Prostate gland (tissue), 2 donors: ENCODE data around the gene SKAP2. TPM values are rescaled to one million over a fixed set of nuclear protein-coding genes. Genes with fewer than 3 reads are reported as not detected.

Experiments used
- DNase-seq: peaks from one replicate; pipeline ENCODE4 v3.0.0-alpha.2; 2019; ENCODE audit warnings: low spot score
- H3K27ac ChIP-seq, 2 donors: fragments of 200-600 bp; sonication (generic); 2 replicates each; pipeline ENCODE4 v1.5.1; 2017 to 2019
- H3K27me3 ChIP-seq: fragments of 200-600 bp; sonication (generic); replicated peaks from 2 replicates; pipeline ENCODE4 v1.5.1; 2019; ENCODE audit not compliant: insufficient read depth
- H3K36me3 ChIP-seq, 2 donors: fragments of 200-600 bp; sonication (generic); 1 replicate in 1 of 2; 2 replicates in 1 of 2; pipeline versions ENCODE4 v1.5.1 to v1.8.1; 2017 to 2019
- H3K4me1 ChIP-seq: fragments of 200-600 bp; sonication (generic); replicated peaks from 2 replicates; pipeline ENCODE4 v1.5.1; 2019
- H3K4me3 ChIP-seq, 2 donors: fragments of 200-600 bp; sonication (generic); 2 replicates each; pipeline ENCODE4 v1.5.1; 2017 to 2019
- H3K9me3 ChIP-seq: fragments of 200-600 bp; sonication (generic); 2 replicates; pipeline ENCODE4 v1.5.1; 2017
- CTCF ChIP-seq, 4 experiments: fragments of 200-600 bp in 2 of 4; fragments of 450-650 bp in 2 of 4; sonication (generic) in 2 of 4; IDR thresholded peaks; 1 replicate in 3 of 4; 2 replicates in 1 of 4; pipeline ENCODE4 v1.5.1; 2016 to 2019; ENCODE audit warnings: antibody characterized with exemption in 4 of 4, mild to moderate bottlenecking in 2 of 4, moderate library complexity in 2 of 4
- POLR2A ChIP-seq: fragments of 450-650 bp; IDR thresholded peaks from one replicate; pipeline ENCODE4 v1.6.1; 2016; ENCODE audit warnings: antibody characterized with exemption, mild to moderate bottlenecking
- POLR2AphosphoS5 ChIP-seq: sonication (generic); formaldehyde crosslinking; IDR thresholded peaks from one replicate; pipeline ENCODE4 v1.6.1; 2017; ENCODE audit warnings: antibody characterized with exemption
- whole genome bisulfite sequencing: methylation state at CpG from one replicate; pipeline ENCODE4 v1.1.5; 2018; 5-methylcytosine and 5-hydroxymethylcytosine counted together
- intact Hi-C: fragments of 100-400 bp; cut with DNase I; formaldehyde crosslinking; loops from one replicate; pipeline ENCODE4 v1.14.2; 2022
- total RNA-seq, 2 donors: library from RNA; depleted of rRNA; stranded (reverse); fragments of >200 nt; gene quantifications; one replicate each; pipeline ENCODE4 v1.1.0, GENCODE V29; 2016

Gene SKAP2
- total RNA-seq, 2 donors from 2014 or later = 16.1 to 25.6 TPM

GRCh38 chr7:26729150-26729775, 135.1 kb downstream of the SKAP2 start:
- no peak for DNase-seq
- 38% methylated on average over 2 of the region's 2 CpGs for WGBS
- intact Hi-C loops = no loop called here

GRCh38 chr7:26726051-26726450, 138.3 kb downstream of the SKAP2 start:
- no peaks in the 10 kb centered on the region for H3K36me3 ChIP-seq
- H3K9me3 ChIP-seq = no peaks in the 10 kb centered on the region
- TF ChIP-seq CTCF (IDR thresholded peaks at IDR 0.05) (no peak), POLR2AphosphoS5 (no peak), POLR2A (no peak)
- DNase-seq = no peak
- no peak overlapping the region for H3K4me3 ChIP-seq
- no peaks in the 10 kb centered on the region for H3K4me1 ChIP-seq
- intact Hi-C loops = no loop called here
- H3K27me3 ChIP-seq = peaks cover under 1% of the 10 kb centered on the region
- WGBS = 55% methylated on average over 1 of the region's 1 CpG
- H3K27ac ChIP-seq = no peak overlapping the region

More at GRCh38 chr7:26729150-26729775, 135.1 kb downstream of the SKAP2 start:
- no peak overlapping the region for H3K27ac ChIP-seq
- H3K36me3 ChIP-seq = no peaks in the 10 kb centered on the region
- H3K4me1 ChIP-seq = no peaks in the 10 kb centered on the region
- H3K27me3 ChIP-seq = peaks cover 2% of the 10 kb centered on the region
- H3K9me3 ChIP-seq = no peaks in the 10 kb centered on the region
- TF ChIP-seq POLR2A (no peak), POLR2AphosphoS5 (no peak), CTCF (IDR thresholded peaks at IDR 0.05) (no peak)
- H3K4me3 ChIP-seq = no peak overlapping the region

- 59% methylated on average over 2 of the region's 2 CpGs for WGBS
- H3K4me1 ChIP-seq = no peaks in the 10 kb centered on the region
- H3K27me3 ChIP-seq = no peaks in the 10 kb centered on the region
- H3K27ac ChIP-seq = no peak overlapping the region
- no peaks in the 10 kb centered on the region for H3K36me3 ChIP-seq
- H3K4me3 ChIP-seq = no peak overlapping the region
- H3K9me3 ChIP-seq = no peaks in the 10 kb centered on the region
- intact Hi-C loops = no loop called here
- TF ChIP-seq POLR2AphosphoS5 (no peak), POLR2A (no peak), CTCF (IDR thresholded peaks at IDR 0.05) (no peak)
- DNase-seq = no peak
Measured at GRCh38 chr7:26724795-26725194, 139.6 kb downstream of the SKAP2 start.

- Histone ChIP-seq H3K27me3 (no peaks in the 10 kb centered on the region), H3K4me3 (no peak overlapping the region), H3K36me3 (no peaks in the 10 kb centered on the region), H3K4me1 (no peaks in the 10 kb centered on the region), H3K9me3 (no peaks in the 10 kb centered on the region), H3K27ac (no peak overlapping the region)
- no peak for DNase-seq
- 28% methylated on average over 5 of the region's 5 CpGs for WGBS
- intact Hi-C loops = no loop called here
- TF ChIP-seq CTCF (IDR thresholded peaks at IDR 0.05) (no peak), POLR2A (no peak), POLR2AphosphoS5 (no peak)
Measured at GRCh38 chr7:26723129-26723528, 141.3 kb downstream of the SKAP2 start.

GRCh38 chr7:26721450-26721849, 142.9 kb downstream of the SKAP2 start:
- H3K27ac ChIP-seq = no peak overlapping the region
- H3K27me3 ChIP-seq = no peaks in the 10 kb centered on the region
- no peaks in the 10 kb centered on the region for H3K9me3 ChIP-seq
- no peaks in the 10 kb centered on the region for H3K4me1 ChIP-seq
- no peak for DNase-seq
- H3K4me3 ChIP-seq = no peak overlapping the region
- no peaks in the 10 kb centered on the region for H3K36me3 ChIP-seq
- intact Hi-C loops = no loop called here
- TF ChIP-seq POLR2A = no peak
- no peak for TF ChIP-seq POLR2AphosphoS5
- no peak for TF ChIP-seq CTCF (IDR thresholded peaks at IDR 0.05)
